DND-41 (cell line): ENCODE data around the gene TTF1.

Source experiments
- CTCF ChIP-seq: IDR thresholded peaks from 2 replicates; pipeline ENCODE4 v1.5.1; 2012; ENCODE audit warnings: borderline replicate concordance, low read length, moderate library complexity, mild to moderate bottlenecking; ENCODE audit not compliant: poor library complexity, severe bottlenecking; ENCODE audit errors: extremely low read depth
- EZH2 ChIP-seq: IDR thresholded peaks from 3 replicates; pipeline ENCODE4 v1.6.1; 2012; ENCODE audit warnings: borderline replicate concordance, low read depth, mild to moderate bottlenecking, moderate library complexity, low read length, inconsistent platforms; ENCODE audit not compliant: severe bottlenecking

GRCh38 chr9:132423503-132423902 is 16.9 kb upstream of the TTF1 start:
- TF ChIP-seq CTCF: no peak
- TF ChIP-seq EZH2: no peak
